ENCODE data around the gene PTH1R. TPM values are rescaled to one million over a fixed set of nuclear protein-coding genes. Genes with fewer than 3 reads are reported as not detected.

Gene PTH1R
- total and polyA plus RNA-seq, 7 experiments from 2014 or later = not detected

DNA sequence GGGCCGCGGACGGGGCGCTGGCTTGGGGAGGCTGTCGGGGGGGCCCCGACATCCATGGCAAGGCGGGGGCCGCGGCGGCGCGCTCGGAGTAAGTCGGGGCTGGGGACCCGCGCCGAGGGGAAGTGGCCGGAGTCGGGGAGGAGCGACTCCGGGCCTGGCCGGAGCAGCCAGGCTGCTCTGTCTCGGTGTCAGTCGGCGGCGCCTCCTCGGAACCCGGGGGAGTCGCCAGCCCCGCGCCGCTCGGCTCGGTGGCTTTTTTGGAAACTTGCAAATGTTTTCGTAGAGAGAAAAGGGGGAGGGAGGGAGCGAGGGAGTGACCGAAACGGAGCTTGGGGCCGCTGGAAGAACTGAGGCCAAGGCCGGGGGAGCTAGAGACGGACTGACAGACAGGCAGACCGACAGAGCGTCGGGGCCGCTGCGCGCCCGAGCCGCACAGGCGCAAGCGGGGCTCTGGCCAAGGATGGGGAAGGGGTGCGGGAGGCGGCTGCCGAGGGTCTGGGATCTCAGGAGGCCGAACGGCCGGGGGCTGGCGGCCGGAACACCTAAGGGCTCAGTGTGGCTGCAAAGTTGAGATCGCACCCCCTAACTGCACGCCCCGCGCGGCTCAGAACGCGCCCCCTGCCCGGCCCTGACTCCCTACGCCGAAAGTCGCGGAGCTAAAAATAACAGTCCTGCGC is 5.0 kb downstream of the PTH1R start:
- Histone ChIP-seq H3K27me3 (ENCODE audit: control insufficient read depth in 2 of 2, insufficient read depth in 2 of 2, low read length in 2 of 2) (peaks cover 0 to 8% of the 10 kb centered on the region in 2 donors), H3K27ac (ENCODE audit: low read depth, low read length) (no peak overlapping the region), H3K4me1 (ENCODE audit: control insufficient read depth in 2 of 2, insufficient read depth in 2 of 2, low read length in 2 of 2) (no peaks in the 10 kb centered on the region), H3K4me3 (ENCODE audit: low read length) (peak overlapping the region; percentile 39), H3K36me3 (ENCODE audit: control insufficient read depth in 2 of 3, insufficient read depth in 3 of 3, low read length in 3 of 3) (no peaks in the 10 kb centered on the region), H3K9me3 (ENCODE audit: control insufficient read depth in 2 of 3, low read length in 3 of 3) (no peaks in the 10 kb centered on the region)
- ATAC-seq (peak; percentile 41), DNase-seq (no peak)
- Mint-ChIP-seq H3K9me3 (peaks cover 0 to 2% (median 0%) of the 10 kb centered on the region in 11 donors), H3K4me1 (peaks cover 0 to 15% (median 10%) of the 10 kb centered on the region in 7 donors), H3K36me3 (peaks cover 0 to 6% (median 0%) of the 10 kb centered on the region in 5 donors), H3K4me3 (peak overlapping the region; percentile 66 to 79 (median 75)), H3K27me3 (peaks cover 35 to 76% (median 42%) of the 10 kb centered on the region in 5 donors), H3K27ac (no peak overlapping the region)
- POLR2A ChIA-PET = no interaction called here
- intact Hi-C loops (cut with micrococcal nuclease) = no loop called here
- CTCF ChIA-PET = no interaction called here

DNA sequence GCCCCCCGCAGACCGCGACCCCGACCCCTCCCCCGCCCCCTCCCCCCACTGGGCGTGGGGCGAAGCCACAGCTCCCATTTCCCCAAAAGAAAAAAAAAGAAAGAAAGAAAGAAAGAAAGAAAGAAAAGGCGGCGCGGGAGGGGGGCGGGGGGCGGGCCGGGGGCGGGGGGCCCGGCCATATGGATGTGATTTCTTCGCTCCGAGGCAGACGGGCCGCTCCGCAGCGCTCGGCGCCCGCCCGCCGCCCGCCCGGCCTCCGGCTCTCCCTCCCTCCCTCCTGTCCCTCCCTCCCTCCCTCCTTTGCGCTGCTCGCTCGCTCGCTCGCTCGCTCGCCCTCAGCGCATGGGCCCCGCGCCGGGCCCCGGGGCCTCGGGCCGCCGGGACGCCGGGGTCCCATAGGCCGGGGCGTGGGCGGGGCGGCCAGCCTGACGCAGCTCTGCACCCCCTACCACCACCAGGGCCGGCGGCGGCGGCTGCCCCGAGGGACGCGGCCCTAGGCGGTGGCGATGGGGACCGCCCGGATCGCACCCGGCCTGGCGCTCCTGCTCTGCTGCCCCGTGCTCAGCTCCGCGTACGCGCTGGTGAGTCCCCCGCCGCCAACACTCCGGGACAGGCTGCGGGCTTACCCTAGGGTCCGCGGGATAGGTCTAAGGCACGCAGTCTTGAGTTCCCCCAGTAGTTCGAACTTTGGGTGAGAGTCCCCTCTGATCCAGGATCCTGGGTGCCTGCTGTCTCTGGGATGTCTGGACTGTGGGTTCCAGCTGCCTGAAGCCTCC is 5.7 kb downstream of the PTH1R start:
- H3K4me1 ChIP-seq (ENCODE audit: control insufficient read depth in 2 of 2, insufficient read depth in 2 of 2, low read length in 2 of 2) = no peaks in the 10 kb centered on the region
- CTCF ChIA-PET = no interaction called here
- intact Hi-C loops (cut with micrococcal nuclease) = no loop called here
- DNase-seq (no peak), ATAC-seq (peak; percentile 28)
- no peaks in the 10 kb centered on the region for H3K9me3 ChIP-seq (ENCODE audit: control insufficient read depth in 2 of 3, low read length in 3 of 3)
- POLR2A ChIA-PET = no interaction called here
- H3K27ac ChIP-seq (ENCODE audit: low read depth, low read length) = no peak overlapping the region
- Mint-ChIP-seq H3K27ac (no peak overlapping the region), H3K36me3 (peaks cover 0 to 6% (median 0%) of the 10 kb centered on the region in 5 donors), H3K9me3 (peaks cover 0 to 2% (median 0%) of the 10 kb centered on the region in 11 donors), H3K27me3 (peaks cover 35 to 81% (median 42%) of the 10 kb centered on the region in 5 donors), H3K4me1 (peaks cover 0 to 15% (median 10%) of the 10 kb centered on the region in 7 donors), H3K4me3 (peak overlapping the region; percentile 51 to 79 (median 74))
- H3K4me3 ChIP-seq (ENCODE audit: low read length) = no peak overlapping the region
- H3K27me3 ChIP-seq (ENCODE audit: control insufficient read depth in 2 of 2, insufficient read depth in 2 of 2, low read length in 2 of 2) = peaks cover 0 to 8% of the 10 kb centered on the region in 2 donors
- H3K36me3 ChIP-seq (ENCODE audit: control insufficient read depth in 2 of 3, insufficient read depth in 3 of 3, low read length in 3 of 3) = no peaks in the 10 kb centered on the region

- Mint-ChIP-seq H3K4me3 (peak overlapping the region; percentile 9 to 73 (median 56)), H3K9me3 (peaks cover 0 to 2% (median 0%) of the 10 kb centered on the region in 11 donors), H3K4me1 (peaks cover 0 to 15% (median 10%) of the 10 kb centered on the region in 7 donors), H3K27ac (no peak overlapping the region), H3K36me3 (peaks cover 0 to 6% (median 0%) of the 10 kb centered on the region in 5 donors), H3K27me3 (peaks cover 35 to 80% (median 42%) of the 10 kb centered on the region in 5 donors)
- intact Hi-C loops (cut with micrococcal nuclease) = no loop called here
- Histone ChIP-seq H3K36me3 (ENCODE audit: control insufficient read depth in 2 of 3, insufficient read depth in 3 of 3, low read length in 3 of 3) (no peaks in the 10 kb centered on the region), H3K4me3 (ENCODE audit: low read length) (no peak overlapping the region), H3K27ac (ENCODE audit: low read depth, low read length) (no peak overlapping the region), H3K4me1 (ENCODE audit: control insufficient read depth in 2 of 2, insufficient read depth in 2 of 2, low read length in 2 of 2) (no peaks in the 10 kb centered on the region), H3K27me3 (ENCODE audit: control insufficient read depth in 2 of 2, insufficient read depth in 2 of 2, low read length in 2 of 2) (peaks cover 0 to 8% of the 10 kb centered on the region in 2 donors), H3K9me3 (ENCODE audit: control insufficient read depth in 2 of 3, low read length in 3 of 3) (no peaks in the 10 kb centered on the region)
- ChIA-PET CTCF (no interaction called here), POLR2A (no interaction called here)
- DNase-seq (no peak), ATAC-seq (no peak)
Measured at GRCh38 chr3:46883830-46884185, 6.3 kb downstream of the PTH1R start.

DNA sequence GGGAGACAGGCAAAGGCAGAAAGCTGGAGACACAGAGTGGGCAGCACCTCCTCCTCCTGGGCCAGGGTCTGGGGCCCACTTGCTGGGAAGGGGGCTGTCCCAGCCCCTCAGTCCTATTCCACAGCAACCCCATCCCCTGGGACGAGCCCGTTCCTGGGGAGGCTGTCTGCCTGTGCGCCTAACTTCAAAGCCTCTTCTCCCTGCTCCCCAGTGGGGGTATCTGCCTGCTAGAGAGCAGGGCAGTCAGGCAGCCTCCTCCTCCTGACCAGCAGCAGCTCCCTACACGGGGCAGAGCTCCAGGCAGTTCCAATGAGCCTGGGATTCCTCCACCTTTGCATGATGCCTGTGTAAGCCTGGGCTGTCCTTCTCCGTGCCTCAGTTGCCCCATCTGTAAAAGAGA is 6.9 kb downstream of the PTH1R start:
- Histone ChIP-seq H3K4me1 (ENCODE audit: control insufficient read depth in 2 of 2, insufficient read depth in 2 of 2, low read length in 2 of 2) (no peaks in the 10 kb centered on the region), H3K4me3 (ENCODE audit: low read length) (no peak overlapping the region), H3K27ac (ENCODE audit: low read depth, low read length) (no peak overlapping the region), H3K9me3 (ENCODE audit: control insufficient read depth in 2 of 3, low read length in 3 of 3) (no peaks in the 10 kb centered on the region), H3K27me3 (ENCODE audit: control insufficient read depth in 2 of 2, insufficient read depth in 2 of 2, low read length in 2 of 2) (peaks cover 0 to 8% of the 10 kb centered on the region in 2 donors), H3K36me3 (ENCODE audit: control insufficient read depth in 2 of 3, insufficient read depth in 3 of 3, low read length in 3 of 3) (no peaks in the 10 kb centered on the region)
- no peak overlapping the region for H3K27ac Mint-ChIP-seq
- H3K4me1 Mint-ChIP-seq = peaks cover 0 to 11% (median 10%) of the 10 kb centered on the region in 7 donors
- peaks cover 29 to 78% (median 37%) of the 10 kb centered on the region in 5 donors for H3K27me3 Mint-ChIP-seq
- ATAC-seq (no peak), DNase-seq (no peak)
- intact Hi-C loops (cut with micrococcal nuclease) = no loop called here
- H3K9me3 Mint-ChIP-seq = peaks cover 0 to 2% (median 0%) of the 10 kb centered on the region in 11 donors
- ChIA-PET POLR2A (no interaction called here), CTCF (no interaction called here)
- peaks cover 0 to 6% (median 0%) of the 10 kb centered on the region in 5 donors for H3K36me3 Mint-ChIP-seq
- peak overlapping the region in 4 of 10 donors; percentile 14 to 73 (median 53) for H3K4me3 Mint-ChIP-seq

DNA sequence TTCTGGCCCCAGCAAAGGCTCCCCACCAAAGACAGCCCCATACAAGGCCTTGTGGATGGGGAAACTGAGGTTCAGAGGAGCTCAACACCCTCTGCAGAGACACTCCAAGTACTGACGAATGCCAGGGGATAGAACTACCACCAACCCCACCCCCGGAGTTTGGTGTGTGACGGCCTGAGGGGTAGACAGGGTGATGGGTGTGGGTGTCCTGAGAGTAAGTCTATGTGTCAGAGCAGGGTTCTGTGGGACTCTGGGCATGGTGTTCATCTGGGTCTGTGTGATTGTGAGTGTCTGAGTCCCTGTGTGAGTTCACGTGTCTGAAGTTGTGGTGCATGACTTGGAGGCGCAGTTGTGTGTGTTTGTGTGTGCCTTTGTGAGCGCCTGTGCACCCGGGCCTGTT is 7.4 kb downstream of the PTH1R start:
- Mint-ChIP-seq H3K4me1 (peaks cover 0 to 11% (median 9%) of the 10 kb centered on the region in 7 donors), H3K27me3 (peaks cover 27 to 78% (median 32%) of the 10 kb centered on the region in 5 donors), H3K36me3 (peaks cover 0 to 6% (median 0%) of the 10 kb centered on the region in 5 donors), H3K27ac (no peak overlapping the region), H3K9me3 (peaks cover 0 to 2% (median 0%) of the 10 kb centered on the region in 11 donors), H3K4me3 (peak overlapping the region in 6 of 10 donors; percentile 8 to 73 (median 16))
- ChIA-PET POLR2A (no interaction called here), CTCF (interaction anchor here (0.7 kb wide), 1 partner anchor 19 kb away, joined by 3 read pairs; no protein-coding TSS in a partner anchor)
- no peak overlapping the region for H3K27ac ChIP-seq (ENCODE audit: low read depth, low read length)
- no peak overlapping the region for H3K4me3 ChIP-seq (ENCODE audit: low read length)
- no peaks in the 10 kb centered on the region for H3K9me3 ChIP-seq (ENCODE audit: control insufficient read depth in 2 of 3, low read length in 3 of 3)
- no peak for ATAC-seq
- no peak for DNase-seq
- peaks cover 0 to 8% of the 10 kb centered on the region in 2 donors for H3K27me3 ChIP-seq (ENCODE audit: control insufficient read depth in 2 of 2, insufficient read depth in 2 of 2, low read length in 2 of 2)
- H3K36me3 ChIP-seq (ENCODE audit: control insufficient read depth in 2 of 3, insufficient read depth in 3 of 3, low read length in 3 of 3) = no peaks in the 10 kb centered on the region
- no peaks in the 10 kb centered on the region for H3K4me1 ChIP-seq (ENCODE audit: control insufficient read depth in 2 of 2, insufficient read depth in 2 of 2, low read length in 2 of 2)
- intact Hi-C loops (cut with micrococcal nuclease) = no loop called here

- CTCF ChIA-PET = interaction anchor here (0.5 to 0.7 kb wide), 2 partner anchors 19 to 74 kb away, joined by 3 read pairs; no protein-coding TSS in a partner anchor
- H3K27me3 ChIP-seq (ENCODE audit: control insufficient read depth in 2 of 2, insufficient read depth in 2 of 2, low read length in 2 of 2) = peaks cover 0 to 8% of the 10 kb centered on the region in 2 donors
Measured at GRCh38 chr3:46885612-46886011, 8.1 kb downstream of the PTH1R start.

More at GRCh38 chr3:46885612-46886011, 8.1 kb downstream of the PTH1R start:
- H3K9me3 ChIP-seq (ENCODE audit: control insufficient read depth in 2 of 3, low read length in 3 of 3) = no peaks in the 10 kb centered on the region
- Mint-ChIP-seq H3K4me3 (peak overlapping the region in 3 of 10 donors; percentile 19 to 60 (median 42)), H3K36me3 (no peaks in the 10 kb centered on the region), H3K27me3 (peaks cover 20 to 76% (median 32%) of the 10 kb centered on the region in 5 donors), H3K27ac (peak overlapping the region in 1 of 9 donors; percentile 5), H3K4me1 (peaks cover 0 to 9% (median 3%) of the 10 kb centered on the region in 7 donors), H3K9me3 (no peaks in the 10 kb centered on the region)
- DNase-seq (no peak), ATAC-seq (no peak)
- POLR2A ChIA-PET = no interaction called here
- intact Hi-C loops (cut with micrococcal nuclease) = no loop called here
- H3K36me3 ChIP-seq (ENCODE audit: control insufficient read depth in 2 of 3, insufficient read depth in 3 of 3, low read length in 3 of 3) = no peaks in the 10 kb centered on the region
- H3K4me3 ChIP-seq (ENCODE audit: low read length) = no peak overlapping the region
- no peaks in the 10 kb centered on the region for H3K4me1 ChIP-seq (ENCODE audit: control insufficient read depth in 2 of 2, insufficient read depth in 2 of 2, low read length in 2 of 2)
- H3K27ac ChIP-seq (ENCODE audit: low read depth, low read length) = no peak overlapping the region
